SU-DHL-6 (cell line): Measurements from ENCODE around the gene YES1.

Experiments used
- H2AFZ ChIP-seq: fragments of 200-600 bp; sonication (generic); 2 replicates; pipeline ENCODE4 v1.6.1; 2014; ENCODE audit warnings: low read depth, mild to moderate bottlenecking, moderate library complexity, mixed read lengths, antibody characterized with exemption, low read length; ENCODE audit not compliant: severe bottlenecking
- H3F3A ChIP-seq: fragments of 200-600 bp; shearing (Covaris generic); 2 replicates; pipeline ENCODE4 v1.6.0; 2016; ENCODE audit warnings: antibody characterized with exemption, mild to moderate bottlenecking; ENCODE audit not compliant: insufficient read depth
- H3K27ac ChIP-seq: fragments of 200-600 bp; sonication (generic); 2 replicates; pipeline ENCODE4 v1.5.1; 2016; ENCODE audit warnings: low read depth, mild to moderate bottlenecking, low read length, moderate library complexity, mixed read lengths
- H3K27me3 ChIP-seq: fragments of 200-600 bp; sonication (generic), shearing (Covaris generic); 2 replicates; pipeline ENCODE4 v1.6.0; 2014; ENCODE audit warnings: mild to moderate bottlenecking, low read length
- H3K36me3 ChIP-seq: fragments of 200-600 bp; sonication (generic); 2 replicates; pipeline ENCODE4 v1.6.1; 2014; ENCODE audit warnings: mild to moderate bottlenecking, low read length, mixed read lengths
- H3K4me2 ChIP-seq: fragments of 300-600, 200-600 bp; shearing (Covaris generic), sonication (generic); 2 replicates; pipeline ENCODE4 v1.6.0; 2014; ENCODE audit warnings: low read length, low read depth, mild to moderate bottlenecking; ENCODE audit not compliant: poor library complexity, severe bottlenecking
- H3K4me3 ChIP-seq: fragments of 200-600 bp; sonication (generic); 2 replicates; pipeline ENCODE4 v1.5.1; 2014; ENCODE audit warnings: antibody characterized with exemption, low read length, mild to moderate bottlenecking, mixed read lengths; ENCODE audit not compliant: insufficient read depth, poor library complexity, severe bottlenecking
- H3K79me2 ChIP-seq: fragments of 200-600 bp; sonication (generic); 2 replicates; pipeline ENCODE4 v1.6.1; 2014; ENCODE audit warnings: mild to moderate bottlenecking, low read length, moderate library complexity; ENCODE audit not compliant: insufficient read depth
- H3K9ac ChIP-seq: fragments of 200-600 bp; sonication (generic); 2 replicates; pipeline ENCODE4 v1.7.0; 2014; ENCODE audit warnings: mild to moderate bottlenecking, low read length
- H3K9me2 ChIP-seq: fragments of 200-600 bp; sonication (generic); replicated peaks from 2 replicates; pipeline ENCODE4 v1.6.1; 2014; ENCODE audit warnings: low read length; ENCODE audit not compliant: insufficient read depth
- H3K9me3 ChIP-seq: fragments of 200-600 bp; sonication (generic); 2 replicates; pipeline ENCODE4 v1.6.1; 2014; ENCODE audit warnings: low read length, mixed read lengths; ENCODE audit not compliant: insufficient read depth
- H4K20me1 ChIP-seq: fragments of 200-600 bp; sonication (generic); 2 replicates; pipeline ENCODE4 v1.6.1; 2014; ENCODE audit warnings: low read depth, mild to moderate bottlenecking, antibody characterized with exemption, low read length, moderate library complexity, mixed read lengths
- EZH2phosphoT487 ChIP-seq: fragments of 200-600 bp; sonication (generic), shearing (Covaris generic); conservative IDR thresholded peaks from 2 replicates; pipeline ENCODE4 v1.6.1; 2018; ENCODE audit warnings: mild to moderate bottlenecking, antibody characterized with exemption, low read length, moderate library complexity, mixed read lengths
- TF ChIP-seq, protein P1 (sequence below): fragments of 200-600 bp; sonication (generic); IDR thresholded peaks from one replicate; pipeline ENCODE4 v1.5.1; 2017; ENCODE audit warnings: antibody characterized with exemption, mild to moderate bottlenecking, low read length, moderate library complexity; ENCODE audit not compliant: insufficient read depth, poor library complexity, severe bottlenecking

YES1 gene

DNA sequence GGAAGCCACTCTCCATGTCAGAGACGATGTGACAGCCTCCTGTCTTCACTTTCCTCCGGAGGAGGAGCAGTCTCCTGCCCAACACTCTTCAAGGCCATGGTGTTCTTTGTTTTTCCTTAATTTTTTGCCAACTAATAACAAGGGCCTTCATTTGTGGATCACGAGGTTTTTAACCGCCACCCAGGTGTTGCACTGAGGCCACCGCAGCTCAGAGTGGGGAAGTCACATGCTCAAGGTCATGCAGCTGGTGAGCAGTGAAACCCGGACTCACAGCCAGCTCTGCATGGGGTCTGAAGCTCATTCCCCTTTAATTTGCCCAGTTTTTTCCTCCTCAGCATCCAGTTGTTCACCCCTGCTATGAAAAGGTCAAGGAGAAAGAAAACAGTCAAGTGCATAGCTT lies 119.2 kb downstream of the YES1 start:
- Histone ChIP-seq H3K4me3 (no peak overlapping the region), H3F3A (no peaks in the 10 kb centered on the region), H2AFZ (no peak overlapping the region), H3K36me3 (no peaks in the 10 kb centered on the region), H3K9ac (no peak overlapping the region), H3K9me3 (no peaks in the 10 kb centered on the region), H3K27ac (no peak overlapping the region), H3K4me2 (no peak overlapping the region), H3K9me2 (no peaks in the 10 kb centered on the region), H3K27me3 (no peaks in the 10 kb centered on the region), H4K20me1 (no peaks in the 10 kb centered on the region), H3K79me2 (no peaks in the 10 kb centered on the region)
- TF ChIP-seq EZH2phosphoT487, result no peak
- TF ChIP-seq, protein P1, sequence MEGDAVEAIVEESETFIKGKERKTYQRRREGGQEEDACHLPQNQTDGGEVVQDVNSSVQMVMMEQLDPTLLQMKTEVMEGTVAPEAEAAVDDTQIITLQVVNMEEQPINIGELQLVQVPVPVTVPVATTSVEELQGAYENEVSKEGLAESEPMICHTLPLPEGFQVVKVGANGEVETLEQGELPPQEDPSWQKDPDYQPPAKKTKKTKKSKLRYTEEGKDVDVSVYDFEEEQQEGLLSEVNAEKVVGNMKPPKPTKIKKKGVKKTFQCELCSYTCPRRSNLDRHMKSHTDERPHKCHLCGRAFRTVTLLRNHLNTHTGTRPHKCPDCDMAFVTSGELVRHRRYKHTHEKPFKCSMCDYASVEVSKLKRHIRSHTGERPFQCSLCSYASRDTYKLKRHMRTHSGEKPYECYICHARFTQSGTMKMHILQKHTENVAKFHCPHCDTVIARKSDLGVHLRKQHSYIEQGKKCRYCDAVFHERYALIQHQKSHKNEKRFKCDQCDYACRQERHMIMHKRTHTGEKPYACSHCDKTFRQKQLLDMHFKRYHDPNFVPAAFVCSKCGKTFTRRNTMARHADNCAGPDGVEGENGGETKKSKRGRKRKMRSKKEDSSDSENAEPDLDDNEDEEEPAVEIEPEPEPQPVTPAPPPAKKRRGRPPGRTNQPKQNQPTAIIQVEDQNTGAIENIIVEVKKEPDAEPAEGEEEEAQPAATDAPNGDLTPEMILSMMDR, result no peak

DNA sequence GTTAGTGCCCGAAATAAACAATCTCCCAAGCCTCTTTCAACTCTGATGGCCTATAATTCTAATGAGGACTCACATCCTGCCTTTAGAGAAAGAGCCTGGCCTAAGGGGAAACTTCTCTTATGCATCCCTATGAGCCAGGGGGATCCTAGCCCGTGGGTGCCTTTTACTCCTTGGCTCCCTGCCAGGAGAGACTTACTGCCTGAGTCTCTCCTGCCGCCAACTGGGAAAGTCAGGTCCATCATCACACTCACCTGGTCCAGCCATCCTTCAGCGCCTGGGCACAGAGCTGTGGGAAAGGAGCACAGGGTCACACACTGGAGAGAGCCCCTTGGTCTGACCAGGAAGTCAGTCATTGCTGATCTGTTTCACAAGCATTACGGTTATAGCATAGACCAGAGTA lies 123.7 kb downstream of the YES1 start:
- no peak overlapping the region for H3K4me3 ChIP-seq
- TF ChIP-seq, protein P1, result no peak
- no peak for TF ChIP-seq EZH2phosphoT487
- no peak overlapping the region for H3K4me2 ChIP-seq
- H3K27ac ChIP-seq, result no peak overlapping the region
- H3F3A ChIP-seq, result no peaks in the 10 kb centered on the region
- no peaks in the 10 kb centered on the region for H3K9me3 ChIP-seq
- H4K20me1 ChIP-seq, result no peaks in the 10 kb centered on the region
- no peaks in the 10 kb centered on the region for H3K27me3 ChIP-seq
- H3K36me3 ChIP-seq, result no peaks in the 10 kb centered on the region
- H3K79me2 ChIP-seq, result no peaks in the 10 kb centered on the region
- H3K9ac ChIP-seq, result no peak overlapping the region
- no peaks in the 10 kb centered on the region for H3K9me2 ChIP-seq
- no peak overlapping the region for H2AFZ ChIP-seq

DNA sequence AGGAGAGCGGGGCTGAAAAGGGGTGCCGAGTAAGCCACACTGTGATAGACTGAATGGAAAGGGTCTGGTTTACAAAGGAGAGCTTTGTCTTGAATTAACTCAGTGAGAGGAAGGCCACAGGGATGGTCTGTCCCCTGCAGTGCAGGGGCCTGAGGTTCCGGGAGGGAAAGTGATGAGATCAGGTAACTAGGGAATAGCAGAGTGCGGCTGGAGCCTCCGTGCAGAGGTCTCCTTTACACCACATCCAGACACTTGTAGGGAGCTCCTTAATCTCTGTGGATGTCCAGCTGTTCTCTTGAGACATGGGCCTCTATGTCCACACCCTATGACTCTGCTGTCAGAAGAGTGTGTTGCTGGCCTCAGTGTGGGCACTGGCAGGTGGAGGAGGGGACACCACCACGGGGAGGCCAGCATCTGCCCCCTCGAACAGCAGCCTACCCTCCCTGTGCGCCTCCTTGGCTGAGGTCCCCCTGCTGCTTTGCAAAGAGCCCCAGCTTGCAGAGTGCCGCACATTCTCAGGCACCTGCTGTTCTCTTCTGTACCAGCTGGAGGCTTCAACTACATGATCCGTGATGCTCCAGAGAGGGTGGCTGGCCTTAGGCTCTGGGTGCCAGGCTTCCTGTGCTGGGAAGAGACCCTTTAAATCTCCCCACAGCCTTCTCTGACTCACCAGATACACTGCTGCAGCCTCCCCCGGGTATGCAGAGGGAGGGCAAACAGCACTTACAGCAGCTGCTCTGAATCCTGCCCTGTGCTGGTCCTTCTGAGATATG lies 125.5 kb downstream of the YES1 start:
- TF ChIP-seq, protein P1, result no peak
- no peak for TF ChIP-seq EZH2phosphoT487
- Histone ChIP-seq H3K27me3 (no peaks in the 10 kb centered on the region), H3K9me3 (no peaks in the 10 kb centered on the region), H3K4me2 (no peak overlapping the region), H4K20me1 (no peaks in the 10 kb centered on the region), H3K4me3 (no peak overlapping the region), H3K9ac (no peak overlapping the region), H2AFZ (no peak overlapping the region), H3K79me2 (no peaks in the 10 kb centered on the region), H3K36me3 (no peaks in the 10 kb centered on the region), H3K27ac (no peak overlapping the region), H3K9me2 (no peaks in the 10 kb centered on the region), H3F3A (no peaks in the 10 kb centered on the region)
